Bronchial epithelial cell (primary cell): ENCODE results near the gene SFT2D2. TPM values are rescaled to one million over a fixed set of nuclear protein-coding genes. Genes with fewer than 3 reads are reported as not detected.

Experiments used
- DNase-seq: peaks from one replicate; pipeline ENCODE4 v3.0.0-alpha.2; 2010; ENCODE audit warnings: low read depth
- FAIRE-seq: peaks from 2 replicates; lab custom pipeline; 2011; peaks lifted over from hg19 to GRCh38; lab: Jason Lieb, UNC
- H3K27me3 ChIP-seq: 2 replicates; pipeline ENCODE4 v1.5.1; 2011; ENCODE audit warnings: low read length; ENCODE audit not compliant: control insufficient read depth, insufficient read depth
- H3K36me3 ChIP-seq: 2 replicates; pipeline ENCODE4 v1.5.1; 2011; ENCODE audit warnings: low read length; ENCODE audit not compliant: control insufficient read depth, insufficient read depth
- H3K4me3 ChIP-seq: 2 replicates; pipeline ENCODE4 v1.5.1; 2011; ENCODE audit warnings: mild to moderate bottlenecking, low read depth, low read length, control low read depth
- total RNA-seq: library from RNA; depleted of rRNA; stranded (reverse); fragments of >200 nt; gene quantifications from 2 replicates; pipeline ENCODE4 v1.2.1, GENCODE V29; 2014
- TF ChIP-seq, protein P1 (sequence below): IDR thresholded peaks from 2 replicates; pipeline ENCODE4 v1.5.1; 2011; ENCODE audit warnings: mild to moderate bottlenecking, moderate library complexity, low read length, control low read depth, inconsistent platforms; ENCODE audit not compliant: insufficient read depth, severe bottlenecking

Gene SFT2D2
- total RNA-seq, 1 donor from 2014 or later, result 22.4 TPM

DNA sequence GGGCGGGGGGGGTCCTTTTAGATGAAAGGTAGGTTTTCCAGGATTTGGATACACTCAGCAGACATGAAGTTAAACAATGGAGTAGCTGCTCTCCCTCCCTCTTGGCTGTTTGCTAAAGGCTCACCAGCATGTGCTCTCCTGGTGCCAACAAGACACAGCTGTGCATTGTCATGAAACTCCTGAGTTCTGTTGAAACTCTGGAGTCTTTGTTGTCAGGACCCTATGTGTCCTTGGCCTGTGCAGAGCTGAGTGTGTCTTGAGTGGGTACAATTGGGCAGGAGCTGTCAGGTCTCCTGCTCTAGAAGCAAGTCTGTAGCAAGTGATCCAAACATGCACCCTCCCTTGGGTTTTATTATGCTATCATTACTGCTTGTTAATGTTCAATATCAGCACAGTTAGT lies 67.6 kb downstream of the SFT2D2 start:
- FAIRE-seq, result no peak
- Histone ChIP-seq H3K36me3 (no peaks in the 10 kb centered on the region), H3K27me3 (no peaks in the 10 kb centered on the region), H3K4me3 (no peak overlapping the region)
- DNase-seq, result no peak
- TF ChIP-seq, protein P1, sequence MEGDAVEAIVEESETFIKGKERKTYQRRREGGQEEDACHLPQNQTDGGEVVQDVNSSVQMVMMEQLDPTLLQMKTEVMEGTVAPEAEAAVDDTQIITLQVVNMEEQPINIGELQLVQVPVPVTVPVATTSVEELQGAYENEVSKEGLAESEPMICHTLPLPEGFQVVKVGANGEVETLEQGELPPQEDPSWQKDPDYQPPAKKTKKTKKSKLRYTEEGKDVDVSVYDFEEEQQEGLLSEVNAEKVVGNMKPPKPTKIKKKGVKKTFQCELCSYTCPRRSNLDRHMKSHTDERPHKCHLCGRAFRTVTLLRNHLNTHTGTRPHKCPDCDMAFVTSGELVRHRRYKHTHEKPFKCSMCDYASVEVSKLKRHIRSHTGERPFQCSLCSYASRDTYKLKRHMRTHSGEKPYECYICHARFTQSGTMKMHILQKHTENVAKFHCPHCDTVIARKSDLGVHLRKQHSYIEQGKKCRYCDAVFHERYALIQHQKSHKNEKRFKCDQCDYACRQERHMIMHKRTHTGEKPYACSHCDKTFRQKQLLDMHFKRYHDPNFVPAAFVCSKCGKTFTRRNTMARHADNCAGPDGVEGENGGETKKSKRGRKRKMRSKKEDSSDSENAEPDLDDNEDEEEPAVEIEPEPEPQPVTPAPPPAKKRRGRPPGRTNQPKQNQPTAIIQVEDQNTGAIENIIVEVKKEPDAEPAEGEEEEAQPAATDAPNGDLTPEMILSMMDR, result no peak

DNA sequence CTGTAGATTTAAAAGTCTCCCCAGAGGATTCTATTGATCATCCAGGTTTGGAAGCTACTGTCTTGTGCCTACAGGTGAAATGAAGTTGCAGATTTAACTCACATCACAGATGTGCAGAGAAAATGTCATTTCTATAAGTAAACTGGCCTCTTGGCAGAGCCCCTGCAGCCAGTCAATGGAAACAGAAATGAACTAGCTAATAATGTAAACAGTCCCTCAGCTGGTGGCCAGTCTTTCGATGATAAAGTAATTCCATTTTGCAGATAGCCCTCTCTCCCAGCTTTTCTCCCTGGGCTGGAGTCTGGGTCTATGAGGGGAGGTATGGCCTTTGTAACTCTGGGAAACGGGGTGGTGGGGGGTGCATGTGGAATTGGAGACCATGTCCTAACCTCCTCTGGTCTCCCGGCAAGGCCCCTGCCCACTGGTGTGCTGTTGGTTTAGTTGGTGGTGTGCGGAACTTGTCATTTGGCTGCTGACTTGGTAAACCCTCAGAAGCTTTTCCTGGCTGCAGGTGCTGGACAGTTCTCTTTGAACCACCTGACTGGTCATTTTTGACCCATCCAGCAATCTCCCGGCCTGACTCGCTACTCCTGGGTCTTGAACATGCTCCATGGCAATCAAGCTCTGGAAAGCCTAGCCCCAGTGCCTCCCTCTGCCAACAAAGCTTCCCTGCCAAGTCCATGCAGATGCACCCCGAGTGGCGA lies 69.8 kb downstream of the SFT2D2 start:
- H3K27me3 ChIP-seq, result no peaks in the 10 kb centered on the region
- DNase-seq (no peak), FAIRE-seq (no peak)
- no peak overlapping the region for H3K4me3 ChIP-seq
- TF ChIP-seq, protein P1, result no peak
- no peaks in the 10 kb centered on the region for H3K36me3 ChIP-seq

DNA sequence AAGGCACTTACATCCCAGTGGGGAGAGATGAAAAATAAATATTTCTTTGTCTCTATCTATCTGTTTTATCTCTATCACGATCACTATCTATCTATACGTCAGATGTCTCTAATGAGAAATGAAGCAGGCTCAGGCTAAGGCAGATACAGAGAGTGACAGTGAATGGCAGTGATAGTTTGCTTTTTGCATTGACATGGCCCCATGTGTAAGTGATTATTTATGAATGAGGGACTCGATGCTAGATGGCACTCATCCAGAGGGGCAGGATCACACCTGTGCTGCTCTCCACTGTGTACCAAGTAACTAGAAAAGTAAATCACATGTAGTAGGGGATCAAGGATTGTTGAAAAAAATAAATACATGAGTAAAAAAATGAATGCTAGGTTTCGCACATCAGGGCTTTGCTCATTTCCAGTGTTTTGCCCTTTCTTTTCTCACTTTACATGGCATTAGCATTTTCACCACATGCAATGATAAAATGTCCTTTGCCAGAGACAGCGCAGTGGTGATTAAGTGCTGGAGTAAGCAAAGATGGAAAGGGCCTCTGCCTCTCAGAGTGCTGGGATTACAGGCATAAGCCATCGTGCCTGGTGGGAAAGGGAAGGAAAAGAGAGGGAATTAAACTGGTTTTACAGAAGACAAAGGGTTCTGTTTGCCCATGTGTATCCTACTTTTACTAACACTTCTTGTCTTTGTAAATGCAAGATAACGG lies 71.4 kb downstream of the SFT2D2 start:
- no peak for DNase-seq
- TF ChIP-seq, protein P1, result no peak
- H3K27me3 ChIP-seq, result no peaks in the 10 kb centered on the region
- H3K36me3 ChIP-seq, result no peaks in the 10 kb centered on the region
- no peak for FAIRE-seq
- H3K4me3 ChIP-seq, result no peak overlapping the region

DNA sequence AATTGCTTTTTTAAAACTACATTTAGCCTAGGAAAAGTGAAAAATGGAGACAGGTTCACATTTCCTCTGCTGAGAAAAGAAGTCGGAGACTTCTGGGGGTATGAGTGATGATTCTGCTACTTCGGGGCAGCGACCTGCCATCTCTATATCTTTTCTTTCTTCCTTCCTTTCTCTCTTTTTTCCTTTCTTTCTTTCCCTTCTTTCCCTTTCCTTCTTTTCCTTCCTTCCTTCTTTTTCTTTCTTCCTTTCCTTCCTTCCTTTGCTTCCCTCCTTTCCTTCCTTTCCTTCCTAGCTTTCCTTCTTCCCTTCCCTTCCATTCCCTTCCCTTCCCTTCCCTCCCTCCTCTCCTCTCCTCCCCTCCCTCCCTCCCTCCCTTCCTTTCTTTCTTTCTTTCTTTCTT lies 72.6 kb downstream of the SFT2D2 start:
- DNase-seq, result no peak
- Histone ChIP-seq H3K4me3 (no peak overlapping the region), H3K36me3 (no peaks in the 10 kb centered on the region), H3K27me3 (no peaks in the 10 kb centered on the region)
- TF ChIP-seq, protein P1, result no peak
- no peak for FAIRE-seq

DNA sequence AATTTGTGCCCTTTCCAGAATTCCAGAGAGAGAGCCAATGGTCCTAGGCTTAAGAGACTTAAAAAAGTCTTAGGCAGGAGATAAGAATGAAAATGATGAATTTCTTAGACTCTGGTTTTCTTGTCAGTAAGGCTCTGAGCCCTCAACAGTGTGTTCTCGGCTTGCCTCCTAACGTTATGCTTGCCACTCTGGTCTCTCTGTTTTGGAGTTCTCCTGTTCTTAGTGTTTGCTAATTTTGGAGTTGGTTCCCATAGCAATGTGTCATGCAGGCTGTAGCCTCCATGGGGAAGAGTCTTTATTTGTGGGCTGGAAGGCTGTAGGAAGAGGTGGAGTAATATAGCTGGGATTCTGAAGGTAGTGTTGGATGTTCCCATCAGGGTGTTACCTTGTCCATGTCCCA lies 74.8 kb downstream of the SFT2D2 start:
- TF ChIP-seq, protein P1, result no peak
- no peak overlapping the region for H3K4me3 ChIP-seq
- DNase-seq (no peak), FAIRE-seq (no peak)
- H3K36me3 ChIP-seq, result no peaks in the 10 kb centered on the region
- H3K27me3 ChIP-seq, result no peaks in the 10 kb centered on the region
